ENCODE results near the gene CAMSAP3.
A peak's percentile ranks its signal among the peaks of the same experiment; 100 is the strongest.

Gene CAMSAP3

DNA sequence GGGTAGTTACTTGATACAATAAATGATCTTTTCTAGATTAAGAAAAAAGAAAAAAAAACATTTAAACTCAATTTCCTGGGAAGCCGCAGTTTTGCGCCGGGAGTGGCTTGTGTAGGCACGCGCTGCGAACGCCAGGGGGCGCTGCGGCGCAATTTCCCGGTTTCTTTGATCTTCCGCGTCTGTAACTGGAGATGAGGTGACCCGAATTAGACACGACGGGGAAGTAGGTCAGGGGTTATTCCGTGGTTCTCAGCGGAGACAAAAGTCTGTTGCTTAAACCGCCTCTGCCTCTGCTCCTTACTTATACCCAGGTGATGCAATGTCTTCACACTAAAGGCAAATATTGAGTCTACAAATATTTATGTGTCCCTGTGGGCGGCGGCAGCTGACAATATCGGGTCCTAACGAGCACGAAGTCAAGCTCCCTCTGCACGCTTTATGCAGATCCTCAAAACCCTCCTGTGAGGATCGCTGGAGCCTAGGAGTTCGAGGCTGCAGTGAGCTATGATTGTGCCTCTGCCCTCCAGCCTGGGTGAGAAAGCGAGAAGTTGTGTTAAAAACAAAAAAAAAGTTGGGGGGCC lies 56.5 kb downstream of the CAMSAP3 start:
- CTCF ChIA-PET: interaction anchor here (0.6 to 7.3 kb wide), 8 partner anchors 9 to 255 kb away, joined by 3 to 38 read pairs (median 4); partner anchors contain the start of gene TRAPPC5
- no peaks in the 10 kb centered on the region for H3K9me3 Mint-ChIP-seq

DNA sequence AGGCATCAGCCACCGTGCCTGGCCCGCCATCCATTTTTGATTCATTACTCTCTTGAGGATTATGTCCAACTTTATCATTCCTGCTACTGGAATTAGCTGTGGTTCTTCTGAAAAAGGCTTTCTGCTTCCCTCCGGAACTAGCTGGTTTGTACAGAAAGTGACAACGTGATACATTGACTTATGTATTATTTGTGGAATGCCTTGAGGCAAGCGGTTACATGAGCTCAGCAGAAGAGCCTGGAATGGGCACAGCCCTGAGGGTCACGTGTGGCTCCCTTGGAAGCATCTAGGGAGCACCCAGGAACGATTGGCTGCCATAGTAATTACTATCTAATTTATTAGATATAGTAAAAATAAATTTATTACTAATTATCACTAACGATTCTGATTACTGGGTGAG lies 58.7 kb downstream of the CAMSAP3 start:
- H3K27me3 Mint-ChIP-seq: peaks cover 25% of the 10 kb centered on the region
- no peak overlapping the region for H3K27ac Mint-ChIP-seq
- no peaks in the 10 kb centered on the region for H3K36me3 Mint-ChIP-seq
- DNase-seq: no peak
- H3K9me3 Mint-ChIP-seq: no peaks in the 10 kb centered on the region
- no peak overlapping the region for H3K4me3 Mint-ChIP-seq
- H3K4me1 Mint-ChIP-seq: peaks cover 38% of the 10 kb centered on the region
- CTCF ChIA-PET: interaction anchor here (1.4 to 7.3 kb wide), 2 partner anchors 11 to 27 kb away, joined by 4 to 38 read pairs; partner anchors contain the start of gene TRAPPC5

More for the DNA sequence above, 56.5 kb downstream of the CAMSAP3 start:
- Mint-ChIP-seq H3K27ac (peak overlapping the region; percentile 81), H3K4me3 (peak overlapping the region; percentile 36), H3K36me3 (no peaks in the 10 kb centered on the region), H3K27me3 (peaks cover 25% of the 10 kb centered on the region), H3K4me1 (peaks cover 19% of the 10 kb centered on the region)
- DNase-seq: peak; percentile 89

DNA sequence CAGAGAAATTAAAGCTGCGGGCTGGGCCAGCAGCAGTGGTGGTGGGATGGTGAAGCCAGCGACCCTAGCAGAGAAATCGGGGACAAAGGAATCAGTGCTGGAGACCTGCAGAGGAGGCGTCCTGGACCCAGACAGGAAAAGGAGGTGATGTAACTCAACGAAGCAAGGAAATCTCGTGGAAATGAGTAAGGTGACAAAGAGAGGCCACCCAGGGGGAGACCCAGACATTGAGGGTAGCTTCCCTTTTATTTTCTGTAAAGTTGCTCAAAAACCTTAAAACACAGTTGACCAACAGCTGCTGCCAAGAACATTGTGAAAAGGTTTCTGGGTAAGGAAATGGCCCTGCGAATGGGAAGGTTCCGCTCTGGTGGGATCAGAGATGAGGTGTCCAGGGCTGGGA lies 59.9 kb downstream of the CAMSAP3 start:
- CTCF ChIA-PET: interaction anchor here (7.3 kb wide), 1 partner anchor 25 kb away, joined by 38 read pairs; the partner anchor contains the start of gene TRAPPC5
- Mint-ChIP-seq H3K4me3 (no peak overlapping the region), H3K27ac (no peak overlapping the region), H3K27me3 (peaks cover 18% of the 10 kb centered on the region), H3K36me3 (no peaks in the 10 kb centered on the region), H3K4me1 (peaks cover 38% of the 10 kb centered on the region), H3K9me3 (no peaks in the 10 kb centered on the region)
- DNase-seq: no peak

DNA sequence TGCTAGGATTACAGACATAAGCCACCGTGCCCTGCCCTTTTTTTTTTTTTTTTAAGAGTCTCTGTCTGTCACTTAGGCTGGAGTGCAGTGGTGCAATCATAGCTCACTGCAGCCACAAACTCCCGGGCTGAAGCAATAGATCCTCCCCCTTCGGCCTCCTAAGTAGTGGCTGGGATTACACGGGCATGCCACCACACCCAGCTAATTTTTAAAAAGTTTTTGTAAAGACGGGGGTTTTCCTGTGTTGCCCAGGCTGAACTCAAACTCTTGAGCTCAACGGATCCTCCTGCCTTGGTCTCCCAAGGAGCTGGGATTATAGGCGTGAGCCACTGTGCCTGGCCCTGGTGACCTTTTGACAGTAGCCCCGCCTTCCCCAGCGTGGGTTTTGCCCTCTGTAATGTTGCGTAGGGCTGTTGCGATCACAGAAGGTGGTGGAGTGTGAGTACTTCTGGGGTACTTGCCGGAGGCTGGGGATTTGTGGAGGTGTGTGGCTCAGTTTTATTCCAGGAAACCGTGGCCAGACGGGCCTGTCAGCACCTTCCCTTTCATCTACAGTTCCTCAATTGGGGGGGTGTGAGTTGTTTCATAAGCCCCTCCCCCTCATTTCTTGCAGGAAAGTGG lies 61.6 kb downstream of the CAMSAP3 start:
- CTCF ChIA-PET: interaction anchor here (0.8 to 1.9 kb wide), 3 partner anchors 12 to 24 kb away, joined by 3 to 9 read pairs (median 6); partner anchors contain the start of genes RETN and TRAPPC5
- Mint-ChIP-seq H3K4me3 (no peak overlapping the region), H3K27me3 (peaks cover 11% of the 10 kb centered on the region), H3K4me1 (peaks cover 34% of the 10 kb centered on the region), H3K9me3 (no peaks in the 10 kb centered on the region), H3K36me3 (no peaks in the 10 kb centered on the region), H3K27ac (peak overlapping the region; percentile 89)
- DNase-seq: peak; percentile 40

DNA sequence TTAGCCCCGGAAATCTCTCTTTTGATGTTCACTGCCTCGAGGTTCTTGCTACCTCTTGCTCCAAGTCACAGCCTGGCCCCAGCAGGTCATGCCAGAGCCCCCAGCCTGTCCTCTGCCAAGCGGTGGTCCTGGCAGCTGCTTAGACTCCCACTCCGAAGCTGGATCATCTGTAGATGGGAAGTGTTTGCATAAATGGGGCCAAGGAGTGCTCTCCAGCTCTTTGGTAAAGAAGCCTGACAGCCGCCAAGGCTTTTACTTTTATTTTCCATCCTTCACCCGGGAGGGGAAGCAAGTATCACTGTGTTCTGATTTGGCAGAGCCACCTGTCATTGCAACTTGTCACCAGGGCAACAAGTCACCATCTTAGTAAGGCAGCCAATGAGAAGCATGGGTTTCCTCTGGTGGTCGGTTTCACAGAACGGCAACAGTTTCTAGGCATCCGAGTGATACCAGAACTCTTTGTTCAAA lies 62.6 kb downstream of the CAMSAP3 start:
- DNase-seq: peak; percentile 77
- peaks cover 9% of the 10 kb centered on the region for H3K27me3 Mint-ChIP-seq

DNA sequence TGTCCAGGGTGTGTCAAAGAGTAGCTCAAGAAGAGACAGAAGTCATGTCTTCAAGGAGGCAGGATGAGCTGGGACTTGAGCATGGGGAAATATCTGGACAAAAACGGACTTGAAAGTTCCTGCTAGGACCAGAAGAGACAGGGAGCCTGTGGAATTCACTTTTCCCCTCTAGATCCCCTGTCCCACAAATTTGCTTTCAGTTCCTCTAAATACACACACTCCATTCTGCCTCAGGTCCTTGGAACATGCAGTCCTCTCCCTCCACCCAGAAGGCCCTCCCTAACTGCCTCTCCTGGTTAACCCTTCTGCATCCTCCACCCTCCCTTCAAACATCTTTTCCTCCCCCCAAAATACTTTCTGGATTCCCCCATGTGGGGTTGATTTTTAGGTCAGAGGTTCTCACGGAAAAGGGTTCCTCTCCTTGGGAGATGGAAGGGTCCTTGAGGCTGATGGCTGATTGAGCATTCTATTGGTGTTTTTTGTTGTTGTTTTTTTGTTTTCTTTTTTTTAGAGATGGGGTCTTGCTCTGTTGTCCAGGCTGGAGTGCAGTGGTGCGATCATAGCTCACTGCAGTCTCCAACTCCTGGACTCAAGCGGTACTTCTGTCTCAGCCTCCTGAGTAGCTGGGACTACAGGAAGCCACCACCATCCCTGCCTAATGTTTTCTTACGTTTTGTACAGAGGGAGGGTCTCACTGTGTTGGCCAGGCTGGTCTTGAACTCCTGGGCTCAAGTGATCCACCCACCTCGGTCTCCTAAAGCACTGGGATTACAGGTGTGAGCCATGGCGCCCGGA lies 66.3 kb downstream of the CAMSAP3 start:
- H3K36me3 Mint-ChIP-seq: no peaks in the 10 kb centered on the region
- no peak overlapping the region for H3K4me3 Mint-ChIP-seq
- peaks cover 21% of the 10 kb centered on the region for H3K4me1 Mint-ChIP-seq
- no peak for DNase-seq
- H3K9me3 Mint-ChIP-seq: no peaks in the 10 kb centered on the region
- CTCF ChIA-PET: interaction anchor here (1.3 to 1.5 kb wide), 2 partner anchors 9 to 11 kb away, joined by 3 to 5 read pairs; no protein-coding TSS in a partner anchor
- H3K27me3 Mint-ChIP-seq: peaks cover 15% of the 10 kb centered on the region
- H3K27ac Mint-ChIP-seq: no peak overlapping the region

More for the DNA sequence above, 62.6 kb downstream of the CAMSAP3 start:
- H3K4me1 Mint-ChIP-seq: peaks cover 27% of the 10 kb centered on the region
- CTCF ChIA-PET: no interaction called here
- no peaks in the 10 kb centered on the region for H3K9me3 Mint-ChIP-seq
- peak overlapping the region; percentile 64 for H3K4me3 Mint-ChIP-seq
- peak overlapping the region; percentile 89 for H3K27ac Mint-ChIP-seq
- no peaks in the 10 kb centered on the region for H3K36me3 Mint-ChIP-seq

DNA sequence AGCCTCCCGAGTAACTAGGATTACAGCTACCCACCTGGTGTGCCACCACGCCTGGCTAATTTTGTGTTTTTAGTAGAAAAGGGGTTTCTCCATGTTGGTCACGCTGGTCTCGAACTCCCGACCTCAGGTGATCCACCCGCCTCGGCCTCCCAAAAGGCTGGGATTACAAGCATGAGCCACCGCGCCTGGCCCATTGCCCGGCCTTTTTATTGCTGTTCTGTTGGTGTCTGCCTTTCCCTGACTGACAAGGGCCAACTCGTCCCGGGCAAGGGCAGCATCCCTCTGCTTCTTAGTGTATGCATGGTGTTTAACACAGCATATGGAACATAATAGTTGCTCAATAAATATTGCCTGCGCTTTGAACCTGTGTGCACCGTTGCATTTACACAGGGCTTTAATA lies 67.0 kb downstream of the CAMSAP3 start:
- DNase-seq: peak; percentile 14
- Mint-ChIP-seq H3K36me3 (no peaks in the 10 kb centered on the region), H3K4me1 (peaks cover 14% of the 10 kb centered on the region), H3K27me3 (peaks cover 21% of the 10 kb centered on the region), H3K27ac (no peak overlapping the region), H3K4me3 (no peak overlapping the region), H3K9me3 (no peaks in the 10 kb centered on the region)
- CTCF ChIA-PET: interaction anchor here (0.9 to 1.5 kb wide), 3 partner anchors 11 to 18 kb away, joined by 3 to 5 read pairs (median 3); partner anchors contain the start of gene TRAPPC5

DNA sequence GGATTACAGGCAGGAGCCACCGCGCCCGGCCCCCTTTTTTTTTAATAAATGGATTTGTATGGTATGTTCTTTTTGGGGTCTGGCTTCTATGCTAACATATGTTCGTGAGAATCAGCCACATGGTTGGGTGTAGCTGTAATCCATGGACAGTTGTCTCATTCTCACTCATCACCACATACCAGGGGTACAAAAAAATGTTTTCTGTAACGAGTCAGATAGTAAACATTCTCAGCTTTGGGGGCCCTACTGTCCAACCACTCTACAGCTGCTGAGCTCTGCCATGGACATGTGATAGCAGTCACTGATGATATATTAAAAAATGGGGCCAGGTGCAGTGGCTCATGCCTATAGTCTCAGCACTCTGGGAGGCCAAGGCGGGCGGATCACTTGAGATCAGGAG lies 68.0 kb downstream of the CAMSAP3 start:
- Mint-ChIP-seq H3K4me3 (no peak overlapping the region), H3K9me3 (no peaks in the 10 kb centered on the region), H3K4me1 (peaks cover 6% of the 10 kb centered on the region), H3K27me3 (peaks cover 22% of the 10 kb centered on the region), H3K36me3 (no peaks in the 10 kb centered on the region), H3K27ac (no peak overlapping the region)
- DNase-seq: no peak
- CTCF ChIA-PET: interaction anchor here (1.1 kb wide), 1 partner anchor 12 kb away, joined by 3 read pairs; no protein-coding TSS in a partner anchor

DNA sequence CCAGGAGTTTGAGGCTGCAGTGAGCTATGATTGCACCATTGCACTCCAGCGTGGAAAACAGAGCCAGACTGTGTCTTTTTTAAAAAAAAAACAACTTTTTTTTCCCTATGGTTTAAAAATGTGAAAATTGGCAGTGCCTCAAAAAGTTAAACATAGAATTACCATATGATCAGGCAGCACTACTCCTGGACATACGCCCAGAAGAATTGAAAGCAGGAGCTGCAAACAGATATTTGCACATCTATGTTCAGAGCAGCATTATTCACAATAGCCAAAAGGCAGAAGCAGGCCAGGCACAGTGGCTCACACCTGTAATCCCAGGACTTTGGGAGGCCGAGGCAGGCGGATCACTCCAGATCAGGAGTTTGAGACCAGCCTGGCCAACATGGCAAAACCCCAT lies 69.4 kb downstream of the CAMSAP3 start:
- DNase-seq: no peak
- H3K4me3 Mint-ChIP-seq: no peak overlapping the region
- peaks cover 14% of the 10 kb centered on the region for H3K4me1 Mint-ChIP-seq
- H3K27me3 Mint-ChIP-seq: peaks cover 36% of the 10 kb centered on the region
- H3K27ac Mint-ChIP-seq: no peak overlapping the region
- no peaks in the 10 kb centered on the region for H3K9me3 Mint-ChIP-seq
- CTCF ChIA-PET: interaction anchor here (1.3 kb wide), 1 partner anchor 11 kb away, joined by 4 read pairs; no protein-coding TSS in a partner anchor
- H3K36me3 Mint-ChIP-seq: no peaks in the 10 kb centered on the region
